Dermis blood vessel endothelial cell (primary cell): ENCODE data around the gene IFT172. TPM values are rescaled to one million over a fixed set of nuclear protein-coding genes. Genes with fewer than 3 reads are reported as not detected.

ENCODE experiments used
- DNase-seq: peaks from one replicate; pipeline ENCODE4 v3.0.0; 2010
- total RNA-seq: library from RNA; depleted of rRNA; stranded (reverse); fragments of >200 nt; gene quantifications from 2 replicates; pipeline ENCODE4 v1.2.3, GENCODE V29; 2014

The IFT172 gene
- total RNA-seq, 1 donor from 2014 or later: 17.2 TPM

DNA sequence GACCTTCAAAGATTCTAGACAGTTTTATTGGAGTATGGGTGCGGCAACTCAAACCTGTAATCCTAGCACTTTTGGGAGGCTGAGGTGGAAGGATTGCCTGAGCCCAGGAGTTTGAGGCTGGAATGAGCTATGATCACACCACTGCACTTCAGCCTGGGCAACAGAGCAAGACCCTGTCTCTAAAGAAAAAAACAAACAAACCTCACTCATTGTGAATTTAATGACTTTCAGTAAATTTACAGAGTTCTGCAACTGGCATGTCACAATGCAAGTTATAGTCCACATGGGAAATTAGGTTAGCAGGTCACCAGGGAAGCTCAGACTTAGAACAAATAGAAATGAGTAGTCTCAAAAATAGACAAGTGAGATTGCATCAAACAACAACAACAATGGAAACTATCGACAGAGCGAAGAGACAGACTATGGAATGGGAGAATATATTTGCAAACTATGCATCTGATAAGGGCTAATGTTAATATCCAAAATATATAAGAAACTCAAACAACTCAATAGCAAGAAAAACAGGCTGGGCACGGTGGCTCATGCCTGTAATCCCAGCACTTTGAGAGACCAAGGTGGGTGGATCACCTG, 67.8 kb downstream of the IFT172 start:
- DNase-seq: no peak

DNA sequence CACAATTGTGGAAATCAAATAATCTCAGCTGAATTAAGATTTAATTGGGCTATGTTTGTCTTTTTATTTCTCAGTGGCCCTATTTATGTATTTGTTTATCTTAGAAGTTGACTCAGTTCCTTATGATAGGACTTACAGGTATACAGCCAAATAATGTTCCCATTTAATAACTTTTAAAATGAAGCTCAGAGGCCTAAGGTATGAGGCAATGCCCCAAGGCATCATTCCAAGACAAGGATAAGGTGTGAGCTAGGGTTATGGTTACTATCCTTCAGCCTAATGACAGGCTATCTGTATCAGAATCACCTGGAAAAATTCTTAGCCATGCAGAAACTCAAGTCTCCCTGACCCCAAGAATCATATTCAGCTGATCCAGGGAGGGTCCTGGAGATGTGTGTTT, 68.5 kb downstream of the IFT172 start:
- DNase-seq: no peak

- no peak for DNase-seq
Measured at GRCh38 chr2:27416151-27416550, 73.4 kb downstream of the IFT172 start.

- no peak for DNase-seq
Measured at GRCh38 chr2:27412419-27413152, 77.0 kb downstream of the IFT172 start.

- peak; percentile 96 for DNase-seq
Measured at GRCh38 chr2:27409321-27410073, 80.0 kb downstream of the IFT172 start, which contains the start of gene PPM1G. PPM1G (minus strand) TSS chr2:27409591; CDS start chr2:27409422, 169 bp downstream.

GRCh38 chr2:27408601-27409320, 80.8 kb downstream of the IFT172 start:
- DNase-seq: peak; percentile 42

- DNase-seq: peak; percentile 88
Measured at GRCh38 chr2:27407798-27408491, 81.6 kb downstream of the IFT172 start.

GRCh38 chr2:27400348-27401135, 89.0 kb downstream of the IFT172 start:
- DNase-seq: no peak

DNA sequence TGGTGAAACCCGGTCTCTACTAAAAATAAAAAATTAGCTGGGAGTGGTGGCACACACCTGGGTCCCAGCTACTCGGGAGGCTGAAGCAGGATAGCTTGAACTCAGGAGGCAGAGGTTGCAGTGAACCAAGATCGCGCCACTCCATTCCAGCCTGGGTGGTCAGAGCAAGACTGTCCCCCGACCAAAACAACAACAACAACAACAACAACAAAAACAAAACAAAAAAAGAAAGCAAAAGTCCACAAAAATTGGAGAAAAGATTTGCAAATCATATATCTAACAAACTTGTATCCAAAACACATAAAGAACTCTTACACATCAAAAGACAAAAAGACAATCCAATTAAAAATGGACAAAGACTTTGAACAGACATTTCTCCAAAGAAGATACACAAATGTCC, 90.6 kb downstream of the IFT172 start:
- no peak for DNase-seq

Other genes with a start within 250 kb of the IFT172 start
- gene SLC30A3, start 226.7 kb downstream of the IFT172 start, total RNA-seq: 17.9 and 25.8 TPM in 2 replicates
- gene DNAJC5G, start 214.3 kb downstream of the IFT172 start, total RNA-seq: 0.93 and 2.7 TPM in 2 replicates
- 0.74 and 1.2 TPM in 2 replicates for gene TRIM54, start 207.3 kb downstream of the IFT172 start, total RNA-seq
- 0.37 and 1.0 TPM in 2 replicates for gene UCN, start 181.3 kb downstream of the IFT172 start, total RNA-seq
- 48.6 and 64.3 TPM in 2 replicates for gene MPV17, start 166.6 kb downstream of the IFT172 start, total RNA-seq
- gene GTF3C2, start 133.0 kb downstream of the IFT172 start, total RNA-seq: 26.7 and 37.4 TPM in 2 replicates
- gene EIF2B4, start 119.4 kb downstream of the IFT172 start, total RNA-seq: 27.1 and 29.3 TPM in 2 replicates
- gene SNX17, start 119.1 kb downstream of the IFT172 start, total RNA-seq: 143 and 158 TPM in 2 replicates
- gene ZNF513, start 109.0 kb downstream of the IFT172 start, total RNA-seq: 8.0 and 9.3 TPM in 2 replicates
- 109 and 164 TPM in 2 replicates for gene PPM1G, start 80.2 kb downstream of the IFT172 start, total RNA-seq
- gene NRBP1, start 61.1 kb downstream of the IFT172 start, total RNA-seq: 122 and 132 TPM in 2 replicates
- 0.47 and 0.51 TPM in 2 replicates for gene KRTCAP3, start 47.4 kb downstream of the IFT172 start, total RNA-seq
- gene FNDC4, start 5.5 kb upstream of the IFT172 start, total RNA-seq: 14.5 and 17.9 TPM in 2 replicates
- gene GCKR, start 7.1 kb upstream of the IFT172 start, total RNA-seq: 0.05 and 0.85 TPM in 2 replicates
- 23.5 and 34.2 TPM in 2 replicates for gene ZNF512, start 93.3 kb upstream of the IFT172 start, total RNA-seq
- gene CCDC121, start 139.3 kb upstream of the IFT172 start, total RNA-seq: 2.7 and 2.8 TPM in 2 replicates
- gene GPN1, start 139.3 kb upstream of the IFT172 start, total RNA-seq: 40.5 and 44.9 TPM in 2 replicates
- gene SUPT7L, start 173.9 kb upstream of the IFT172 start, total RNA-seq: 14.8 and 27.6 TPM in 2 replicates
- gene SLC4A1AP, start 174.1 kb upstream of the IFT172 start, total RNA-seq: 31.3 and 39.2 TPM in 2 replicates